NB4 (cell line): ENCODE results near the gene FXYD2.
"Not testable (repeated sequence)": the region's sequence is repeated elsewhere in the genome, so short reads cannot be mapped to it uniquely, and the experiment has no call there.

ENCODE experiments used
- CTCF ChIP-seq: IDR thresholded peaks from one replicate; pipeline ENCODE4 v1.5.1; 2012; ENCODE audit warnings: low read depth, low read length
- MAX ChIP-seq: IDR thresholded peaks from 2 replicates; pipeline ENCODE4 v1.6.1; 2011; ENCODE audit warnings: low read depth, low read length
- POLR2A ChIP-seq: IDR thresholded peaks from 2 replicates; pipeline ENCODE4 v1.6.1; 2011; ENCODE audit warnings: mild to moderate bottlenecking; ENCODE audit not compliant: insufficient read length; ENCODE audit errors: extremely low read depth

DNA sequence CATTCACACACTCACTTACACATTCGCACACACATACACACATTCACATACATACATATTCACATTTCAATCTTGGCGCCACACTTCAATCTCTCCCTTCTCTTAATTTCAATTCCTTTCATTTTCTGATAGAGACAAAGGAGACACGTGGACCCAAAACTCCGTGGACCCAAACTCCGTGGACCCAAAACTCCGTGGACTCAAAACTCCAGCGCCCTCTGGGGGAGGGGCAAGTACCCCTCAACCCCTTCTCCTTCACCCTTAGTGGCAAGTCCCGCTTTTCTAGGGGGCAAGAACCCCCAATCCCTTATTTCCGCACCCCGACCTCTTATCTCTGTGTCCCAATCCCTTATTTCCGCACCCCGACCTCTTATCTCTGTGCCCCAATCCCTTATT lies 14.5 kb downstream of the FXYD2 start:
- TF ChIP-seq MAX, POLR2A, CTCF: not testable (repeated sequence)
